GM12878 (cell line): ENCODE data around the gene ADAM19. TPM values are rescaled to one million over a fixed set of nuclear protein-coding genes. Genes with fewer than 3 reads are reported as not detected.

Source experiments
- ATAC-seq: fragments of 200-7000 bp; cut with Tn5 transposase; 3 replicates; pipeline ENCODE4 v1.9.1; 2020; ENCODE audit warnings: mild to moderate bottlenecking, moderate library complexity
- BruUV-seq: library from RNA; stranded (reverse); fragments of 400-500 nt; replicated peaks from 2 replicates; lab custom pipeline; 2021; lab: Mats Ljungman, UMichigan
- CTCF ChIA-PET: fragments of 300-600 bp; sonication (Branson Sonifier 250); formaldehyde crosslinking; extraction: SDS; loops from one replicate; lab custom pipeline; 2021; ENCODE audit warnings: inconsistent platforms; lab: Yijun Ruan, JAX
- POLR2A ChIA-PET: fragments of 350-600 bp; formaldehyde crosslinking; extraction: SDS; loops from one replicate; lab custom pipeline; 2021; ENCODE audit warnings: inconsistent platforms; lab: Charles Lee
- RAD21 ChIA-PET: fragments of 300-600 bp; sonication (Branson Sonifier 250); formaldehyde crosslinking; loops from one replicate; lab custom pipeline; 2023; ENCODE audit warnings: antibody characterized with exemption; ENCODE audit not compliant: unreplicated experiment; lab: Charles Lee
- SMC1A ChIA-PET: fragments of 300-600 bp; sonication (Branson Sonifier 250); formaldehyde crosslinking; loops from one replicate; lab custom pipeline; 2023; ENCODE audit not compliant: unreplicated experiment, uncharacterized antibody; lab: Charles Lee
- DNase-seq: peaks from one replicate; pipeline ENCODE4 v3.0.0-alpha.2; 2011; ENCODE audit warnings: low read depth, low spot score
- FAIRE-seq: peaks from 3 replicates; lab custom pipeline; 2011; peaks lifted over from hg19 to GRCh38; lab: Jason Lieb, UNC
- H2AFZ ChIP-seq: 2 replicates; pipeline ENCODE4 v1.6.0; 2011; ENCODE audit warnings: low read depth, low read length, control low read depth; ENCODE audit not compliant: control insufficient read depth
- H3K27ac ChIP-seq: 2 replicates; pipeline ENCODE4 v1.5.1; 2011; ENCODE audit warnings: control low read depth; ENCODE audit not compliant: control insufficient read depth, insufficient read depth
- H3K27me3 ChIP-seq, 2 experiments: replicated peaks in 1 of 2; 2 replicates each; pipeline versions ENCODE4 v1.6.0 to v1.6.1; 2011; ENCODE audit warnings: low read length in 1 of 2; ENCODE audit not compliant: control insufficient read depth in 2 of 2, insufficient read depth in 2 of 2
- H3K36me3 ChIP-seq, 2 experiments: 2 replicates each; pipeline ENCODE4 v1.5.1; 2011; ENCODE audit warnings: low read length in 1 of 2; ENCODE audit not compliant: control insufficient read depth in 2 of 2, insufficient read depth in 2 of 2
- H3K4me1 ChIP-seq: 2 replicates; pipeline ENCODE4 v1.6.1; 2011; ENCODE audit warnings: mild to moderate bottlenecking, low read length, moderate library complexity, mixed read lengths; ENCODE audit not compliant: control insufficient read depth, insufficient read depth
- H3K4me2 ChIP-seq: 2 replicates; pipeline ENCODE4 v1.6.0; 2011; ENCODE audit warnings: control low read depth; ENCODE audit not compliant: control insufficient read depth, insufficient read depth
- H3K4me3 ChIP-seq: fragments of 200-600 bp; sonication (generic); 2 replicates; pipeline ENCODE4 v1.5.1; 2016
- H3K79me2 ChIP-seq: 2 replicates; pipeline ENCODE4 v1.6.0; 2011; ENCODE audit warnings: low read length; ENCODE audit not compliant: control insufficient read depth, insufficient read depth
- H3K9ac ChIP-seq: 2 replicates; pipeline ENCODE4 v1.8.0; 2011; ENCODE audit warnings: low read length, control low read depth, mixed read lengths; ENCODE audit not compliant: control insufficient read depth, insufficient read depth
- H3K9me3 ChIP-seq: replicated peaks from 3 replicates; pipeline ENCODE4 v1.5.1; 2011; ENCODE audit warnings: mild to moderate bottlenecking, low read length; ENCODE audit not compliant: control insufficient read depth, insufficient read depth
- H4K20me1 ChIP-seq: 2 replicates; pipeline ENCODE4 v1.6.0; 2011; ENCODE audit not compliant: control insufficient read depth, insufficient read depth
- CREB1 ChIP-seq: IDR thresholded peaks from 2 replicates; pipeline ENCODE4 v1.6.1; 2012; ENCODE audit warnings: low read depth, mild to moderate bottlenecking, inconsistent platforms
- EP300 ChIP-seq, 2 experiments: fragments of 150-350 bp in 1 of 2; IDR thresholded peaks; 2 replicates each; pipeline ENCODE4 v1.6.1; 2011 to 2012; ENCODE audit warnings: low read depth in 2 of 2, low read length in 2 of 2, borderline replicate concordance in 1 of 2, improper control_type of control experiment in 1 of 2, inconsistent platforms in 1 of 2; ENCODE audit not compliant: control insufficient read depth in 1 of 2
- PRDM15 ChIP-seq: fragments of 450-650 bp; formaldehyde crosslinking; IDR thresholded peaks from 2 replicates; pipeline ENCODE4 v1.4.0; 2020; ENCODE audit warnings: mild to moderate bottlenecking, moderate library complexity
- WGBS: methylation state at CpG from one replicate; pipeline ENCODE4 v1.1.6; 2016; ENCODE audit warnings: low lambda C conversion rate; ENCODE audit not compliant: insufficient replicate concordance, insufficient coverage; ENCODE audit errors: missing lambda C conversion rate; 5-methylcytosine and 5-hydroxymethylcytosine counted together
- in situ Hi-C: fragments of 300-500 bp; cut with MboI; formaldehyde crosslinking; loops from 9 replicates; pipeline ENCODE4 v1.14.3; 2018; ENCODE audit warnings: mixed read lengths
- intact Hi-C: fragments of 100-400 bp; cut with micrococcal nuclease; formaldehyde crosslinking; loops from one replicate; pipeline ENCODE4 v1.14.2; 2022; ENCODE audit not compliant: unreplicated experiment
- polyA plus RNA-seq, 11 experiments: library from polyadenylated mRNA; depleted of rRNA in 4 of 11; unstranded in 6 of 11; stranded (reverse) in 5 of 11; fragments of >200 nt; fragmentation: Nextera tagmentation in 4 of 11; fragmentation: Illumina TruSeq in 1 of 11; extraction: Ambion mirVana in 4 of 11; extraction: Trizol in 1 of 11; gene quantifications; 1 replicate in 1 of 11; 2 replicates in 10 of 11; pipeline versions ENCODE4 v1.2.1 to v1.2.3, GENCODE V29; 2011 to 2016; ENCODE audit warnings: inconsistent platforms in 2 of 11, missing spikeins in 2 of 11, low read depth in 1 of 11
- total RNA-seq, 4 experiments: library from RNA; depleted of rRNA in 3 of 4; stranded (reverse); fragments of >200 nt in 3 of 4; fragmentation: Illumina TruSeq in 1 of 4; extraction: Trizol in 1 of 4; gene quantifications; 2 replicates each; pipeline versions ENCODE4 v1.2.1 to v1.2.3, GENCODE V29; 2013 to 2021
- TF ChIP-seq, protein P1 (sequence below): fragments of 450-650 bp; IDR thresholded peaks from 2 replicates; pipeline ENCODE4 v1.6.1; 2018; ENCODE audit warnings: borderline replicate concordance, mild to moderate bottlenecking; ENCODE audit not compliant: partially characterized antibody
- TF ChIP-seq, protein P2 (sequence below): fragments of 450-650 bp; formaldehyde crosslinking; IDR thresholded peaks from 2 replicates; pipeline ENCODE4 v1.5.0; 2022; ENCODE audit warnings: mild to moderate bottlenecking, missing genetic modification characterization
- TF ChIP-seq, protein P3 (sequence below): fragments of 450-650 bp; IDR thresholded peaks from 2 replicates; pipeline ENCODE4 v1.6.1; 2017; ENCODE audit warnings: mild to moderate bottlenecking, moderate library complexity

Gene ADAM19
- total and polyA plus RNA-seq, 10 of the 15 experiments (the other 5 are each of a cell fraction or from before 2014, with no cell fraction given): 16.0 to 92.8 (median 44.7) TPM

GRCh38 chr5:157445745-157446411 is 129.7 kb downstream of the ADAM19 start:
- in situ Hi-C loops: no loop called here
- ATAC-seq: no peak
- Histone ChIP-seq H2AFZ (no peak overlapping the region), H3K9ac (no peak overlapping the region), H3K27ac (no peak overlapping the region), H3K36me3 (no peaks in the 10 kb centered on the region), H4K20me1 (no peaks in the 10 kb centered on the region), H3K79me2 (no peaks in the 10 kb centered on the region), H3K27me3 (no peaks in the 10 kb centered on the region), H3K4me1 (no peaks in the 10 kb centered on the region), H3K9me3 (no peaks in the 10 kb centered on the region), H3K4me3 (no peak overlapping the region), H3K4me2 (no peak overlapping the region)
- intact Hi-C loops: no loop called here
- ChIA-PET CTCF (interaction anchor here (0.6 to 2.0 kb wide), 5 partner anchors 11 to 26 kb away, joined by 3 to 11 read pairs (median 5); no protein-coding TSS in a partner anchor), RAD21 (no interaction called here), SMC1A (interaction anchor here (2.9 kb wide), 1 partner anchor 24 kb away, joined by 7 read pairs; no protein-coding TSS in a partner anchor), POLR2A (no interaction called here)
- no peak for FAIRE-seq
- no peak for DNase-seq
- WGBS: 33% methylated on average over 5 of the region's 5 CpGs
- BruUV-seq: no TSS peak
- TF ChIP-seq, protein P1, sequence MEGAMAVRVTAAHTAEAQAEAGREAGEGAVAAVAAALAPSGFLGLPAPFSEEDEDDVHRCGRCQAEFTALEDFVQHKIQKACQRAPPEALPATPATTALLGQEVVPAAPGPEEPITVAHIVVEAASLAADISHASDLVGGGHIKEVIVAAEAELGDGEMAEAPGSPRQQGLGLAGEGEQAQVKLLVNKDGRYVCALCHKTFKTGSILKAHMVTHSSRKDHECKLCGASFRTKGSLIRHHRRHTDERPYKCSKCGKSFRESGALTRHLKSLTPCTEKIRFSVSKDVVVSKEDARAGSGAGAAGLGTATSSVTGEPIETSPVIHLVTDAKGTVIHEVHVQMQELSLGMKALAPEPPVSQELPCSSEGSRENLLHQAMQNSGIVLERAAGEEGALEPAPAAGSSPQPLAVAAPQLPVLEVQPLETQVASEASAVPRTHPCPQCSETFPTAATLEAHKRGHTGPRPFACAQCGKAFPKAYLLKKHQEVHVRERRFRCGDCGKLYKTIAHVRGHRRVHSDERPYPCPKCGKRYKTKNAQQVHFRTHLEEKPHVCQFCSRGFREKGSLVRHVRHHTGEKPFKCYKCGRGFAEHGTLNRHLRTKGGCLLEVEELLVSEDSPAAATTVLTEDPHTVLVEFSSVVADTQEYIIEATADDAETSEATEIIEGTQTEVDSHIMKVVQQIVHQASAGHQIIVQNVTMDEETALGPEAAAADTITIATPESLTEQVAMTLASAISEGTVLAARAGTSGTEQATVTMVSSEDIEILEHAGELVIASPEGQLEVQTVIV: no peak
- TF ChIP-seq EP300 (IDR thresholded peaks at IDR 0.05; ENCODE audit: borderline replicate concordance in 1 of 2, control insufficient read depth in 1 of 2, low read depth in 2 of 2, low read length in 2 of 2) (no peak), CREB1 (no peak), PRDM15 (CRISPR knock-in tag) (no peak)
- TF ChIP-seq, protein P2, sequence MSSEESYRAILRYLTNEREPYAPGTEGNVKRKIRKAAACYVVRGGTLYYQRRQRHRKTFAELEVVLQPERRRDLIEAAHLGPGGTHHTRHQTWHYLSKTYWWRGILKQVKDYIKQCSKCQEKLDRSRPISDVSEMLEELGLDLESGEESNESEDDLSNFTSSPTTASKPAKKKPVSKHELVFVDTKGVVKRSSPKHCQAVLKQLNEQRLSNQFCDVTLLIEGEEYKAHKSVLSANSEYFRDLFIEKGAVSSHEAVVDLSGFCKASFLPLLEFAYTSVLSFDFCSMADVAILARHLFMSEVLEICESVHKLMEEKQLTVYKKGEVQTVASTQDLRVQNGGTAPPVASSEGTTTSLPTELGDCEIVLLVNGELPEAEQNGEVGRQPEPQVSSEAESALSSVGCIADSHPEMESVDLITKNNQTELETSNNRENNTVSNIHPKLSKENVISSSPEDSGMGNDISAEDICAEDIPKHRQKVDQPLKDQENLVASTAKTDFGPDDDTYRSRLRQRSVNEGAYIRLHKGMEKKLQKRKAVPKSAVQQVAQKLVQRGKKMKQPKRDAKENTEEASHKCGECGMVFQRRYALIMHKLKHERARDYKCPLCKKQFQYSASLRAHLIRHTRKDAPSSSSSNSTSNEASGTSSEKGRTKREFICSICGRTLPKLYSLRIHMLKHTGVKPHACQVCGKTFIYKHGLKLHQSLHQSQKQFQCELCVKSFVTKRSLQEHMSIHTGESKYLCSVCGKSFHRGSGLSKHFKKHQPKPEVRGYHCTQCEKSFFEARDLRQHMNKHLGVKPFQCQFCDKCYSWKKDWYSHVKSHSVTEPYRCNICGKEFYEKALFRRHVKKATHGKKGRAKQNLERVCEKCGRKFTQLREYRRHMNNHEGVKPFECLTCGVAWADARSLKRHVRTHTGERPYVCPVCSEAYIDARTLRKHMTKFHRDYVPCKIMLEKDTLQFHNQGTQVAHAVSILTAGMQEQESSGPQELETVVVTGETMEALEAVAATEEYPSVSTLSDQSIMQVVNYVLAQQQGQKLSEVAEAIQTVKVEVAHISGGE (CRISPR knock-in tag): no peak
- TF ChIP-seq, protein P3, sequence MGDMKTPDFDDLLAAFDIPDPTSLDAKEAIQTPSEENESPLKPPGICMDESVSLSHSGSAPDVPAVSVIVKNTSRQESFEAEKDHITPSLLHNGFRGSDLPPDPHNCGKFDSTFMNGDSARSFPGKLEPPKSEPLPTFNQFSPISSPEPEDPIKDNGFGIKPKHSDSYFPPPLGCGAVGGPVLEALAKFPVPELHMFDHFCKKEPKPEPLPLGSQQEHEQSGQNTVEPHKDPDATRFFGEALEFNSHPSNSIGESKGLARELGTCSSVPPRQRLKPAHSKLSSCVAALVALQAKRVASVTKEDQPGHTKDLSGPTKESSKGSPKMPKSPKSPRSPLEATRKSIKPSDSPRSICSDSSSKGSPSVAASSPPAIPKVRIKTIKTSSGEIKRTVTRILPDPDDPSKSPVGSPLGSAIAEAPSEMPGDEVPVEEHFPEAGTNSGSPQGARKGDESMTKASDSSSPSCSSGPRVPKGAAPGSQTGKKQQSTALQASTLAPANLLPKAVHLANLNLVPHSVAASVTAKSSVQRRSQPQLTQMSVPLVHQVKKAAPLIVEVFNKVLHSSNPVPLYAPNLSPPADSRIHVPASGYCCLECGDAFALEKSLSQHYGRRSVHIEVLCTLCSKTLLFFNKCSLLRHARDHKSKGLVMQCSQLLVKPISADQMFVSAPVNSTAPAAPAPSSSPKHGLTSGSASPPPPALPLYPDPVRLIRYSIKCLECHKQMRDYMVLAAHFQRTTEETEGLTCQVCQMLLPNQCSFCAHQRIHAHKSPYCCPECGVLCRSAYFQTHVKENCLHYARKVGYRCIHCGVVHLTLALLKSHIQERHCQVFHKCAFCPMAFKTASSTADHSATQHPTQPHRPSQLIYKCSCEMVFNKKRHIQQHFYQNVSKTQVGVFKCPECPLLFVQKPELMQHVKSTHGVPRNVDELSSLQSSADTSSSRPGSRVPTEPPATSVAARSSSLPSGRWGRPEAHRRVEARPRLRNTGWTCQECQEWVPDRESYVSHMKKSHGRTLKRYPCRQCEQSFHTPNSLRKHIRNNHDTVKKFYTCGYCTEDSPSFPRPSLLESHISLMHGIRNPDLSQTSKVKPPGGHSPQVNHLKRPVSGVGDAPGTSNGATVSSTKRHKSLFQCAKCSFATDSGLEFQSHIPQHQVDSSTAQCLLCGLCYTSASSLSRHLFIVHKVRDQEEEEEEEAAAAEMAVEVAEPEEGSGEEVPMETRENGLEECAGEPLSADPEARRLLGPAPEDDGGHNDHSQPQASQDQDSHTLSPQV: no peak
